ENCODE measurements around the gene PREX1.

Gene PREX1

DNA sequence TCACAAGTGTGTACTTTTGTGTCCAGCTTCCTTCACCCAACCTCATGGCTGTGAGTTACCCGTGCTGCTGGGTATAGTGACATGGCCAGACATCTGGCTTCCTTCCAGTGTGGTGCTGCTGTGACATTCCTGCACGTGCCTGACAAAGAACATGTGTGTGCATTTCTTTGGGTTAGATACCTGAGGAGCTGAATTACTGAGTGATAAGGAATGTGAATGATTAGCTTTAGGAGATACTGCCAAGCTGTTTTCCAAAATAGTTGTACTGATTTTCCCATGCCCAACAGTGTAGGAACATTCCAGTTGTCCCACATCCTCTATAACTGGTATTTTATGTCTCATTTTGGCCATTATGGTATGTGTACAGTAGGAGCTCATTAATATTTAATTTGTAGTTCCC, 132.5 kb downstream of the PREX1 start:
- H3K4me1 Mint-ChIP-seq (ENCODE audit: low read depth) = peaks cover 26% of the 10 kb centered on the region
- peaks cover 67% of the 10 kb centered on the region for H3K36me3 Mint-ChIP-seq (ENCODE audit: low read depth)
- H3K27ac Mint-ChIP-seq = no peak overlapping the region

DNA sequence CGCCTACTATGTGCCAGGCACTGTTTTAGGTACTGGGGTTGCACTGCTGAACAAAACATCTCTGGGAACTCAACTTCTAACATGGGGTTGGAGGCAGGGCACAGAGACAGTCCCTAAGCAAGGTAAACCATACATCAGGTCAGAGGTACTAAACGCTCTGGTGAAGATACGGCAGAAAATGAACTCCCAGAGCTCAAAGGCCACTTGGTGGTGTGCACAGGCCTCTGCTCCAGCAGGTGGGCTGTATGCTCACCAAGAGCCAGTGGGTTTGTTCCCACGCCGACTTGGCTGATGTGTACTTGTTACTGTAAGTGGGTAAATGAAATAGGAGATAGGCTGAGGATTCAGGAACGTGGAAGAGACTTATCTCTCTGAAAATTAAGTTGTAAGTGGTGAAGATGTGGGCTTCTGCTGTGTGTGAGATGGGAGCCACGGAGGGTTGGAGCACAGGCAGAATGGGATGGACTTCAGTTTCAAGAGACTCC, 133.4 kb downstream of the PREX1 start:
- Mint-ChIP-seq H3K27ac (peak overlapping the region; percentile 53), H3K4me1 (ENCODE audit: low read depth) (peaks cover 28% of the 10 kb centered on the region), H3K36me3 (ENCODE audit: low read depth) (peaks cover 66% of the 10 kb centered on the region), H3K27me3 (no peaks in the 10 kb centered on the region), H3K4me3 (no peak overlapping the region), H3K9me3 (no peaks in the 10 kb centered on the region)

More for the DNA sequence above, 132.5 kb downstream of the PREX1 start:
- no peaks in the 10 kb centered on the region for H3K9me3 Mint-ChIP-seq
- H3K27me3 Mint-ChIP-seq = no peaks in the 10 kb centered on the region
- H3K4me3 Mint-ChIP-seq = no peak overlapping the region

DNA sequence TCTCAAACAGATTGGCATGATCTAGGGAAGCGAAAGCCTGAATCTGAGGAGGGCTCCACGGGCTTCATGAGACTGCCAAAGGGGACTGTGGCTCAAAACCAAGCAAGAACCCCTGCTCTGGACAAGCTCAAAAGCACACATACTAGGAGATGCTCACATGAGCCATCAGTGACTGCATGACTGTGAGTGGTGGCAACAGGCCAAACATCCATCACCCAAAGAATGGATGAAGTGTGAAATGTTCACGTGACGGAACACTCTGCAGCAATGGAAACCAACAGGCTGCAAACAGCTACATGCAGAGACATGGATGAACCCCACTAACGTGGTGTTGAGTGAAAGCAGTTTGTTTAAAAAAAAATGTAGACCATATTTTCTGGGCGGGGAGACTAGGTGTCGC, 136.3 kb downstream of the PREX1 start:
- Mint-ChIP-seq H3K36me3 (ENCODE audit: low read depth) (peaks cover 63% of the 10 kb centered on the region), H3K4me1 (ENCODE audit: low read depth) (peaks cover 18% of the 10 kb centered on the region)

DNA sequence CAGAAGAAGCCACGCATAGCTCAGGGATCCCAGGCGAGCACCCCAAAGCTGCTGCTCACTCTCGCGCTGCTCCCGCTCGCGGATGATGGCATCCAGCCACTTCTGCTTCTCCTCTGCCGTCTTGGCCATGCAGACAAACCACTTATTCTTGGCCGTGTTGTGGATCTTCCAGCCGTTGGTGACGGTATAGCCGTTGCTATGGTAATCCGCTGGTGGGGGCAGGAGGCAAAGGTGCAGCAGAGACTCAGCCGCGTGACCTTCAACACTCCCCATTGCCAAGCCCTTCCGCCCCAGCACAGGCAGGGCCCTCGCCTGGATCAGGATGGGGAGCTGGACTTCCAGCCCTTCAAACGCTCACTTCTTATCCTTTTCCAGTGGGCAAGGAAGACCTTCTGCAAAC, 136.9 kb downstream of the PREX1 start:
- H3K9me3 Mint-ChIP-seq = no peaks in the 10 kb centered on the region
- H3K4me1 Mint-ChIP-seq (ENCODE audit: low read depth) = peaks cover 18% of the 10 kb centered on the region
- H3K4me3 Mint-ChIP-seq = no peak overlapping the region
- no peak overlapping the region for H3K27ac Mint-ChIP-seq
- H3K27me3 Mint-ChIP-seq = no peaks in the 10 kb centered on the region
- peaks cover 60% of the 10 kb centered on the region for H3K36me3 Mint-ChIP-seq (ENCODE audit: low read depth)

More for the DNA sequence above, 136.3 kb downstream of the PREX1 start:
- Mint-ChIP-seq H3K27me3 (no peaks in the 10 kb centered on the region), H3K4me3 (no peak overlapping the region), H3K9me3 (no peaks in the 10 kb centered on the region), H3K27ac (no peak overlapping the region)

DNA sequence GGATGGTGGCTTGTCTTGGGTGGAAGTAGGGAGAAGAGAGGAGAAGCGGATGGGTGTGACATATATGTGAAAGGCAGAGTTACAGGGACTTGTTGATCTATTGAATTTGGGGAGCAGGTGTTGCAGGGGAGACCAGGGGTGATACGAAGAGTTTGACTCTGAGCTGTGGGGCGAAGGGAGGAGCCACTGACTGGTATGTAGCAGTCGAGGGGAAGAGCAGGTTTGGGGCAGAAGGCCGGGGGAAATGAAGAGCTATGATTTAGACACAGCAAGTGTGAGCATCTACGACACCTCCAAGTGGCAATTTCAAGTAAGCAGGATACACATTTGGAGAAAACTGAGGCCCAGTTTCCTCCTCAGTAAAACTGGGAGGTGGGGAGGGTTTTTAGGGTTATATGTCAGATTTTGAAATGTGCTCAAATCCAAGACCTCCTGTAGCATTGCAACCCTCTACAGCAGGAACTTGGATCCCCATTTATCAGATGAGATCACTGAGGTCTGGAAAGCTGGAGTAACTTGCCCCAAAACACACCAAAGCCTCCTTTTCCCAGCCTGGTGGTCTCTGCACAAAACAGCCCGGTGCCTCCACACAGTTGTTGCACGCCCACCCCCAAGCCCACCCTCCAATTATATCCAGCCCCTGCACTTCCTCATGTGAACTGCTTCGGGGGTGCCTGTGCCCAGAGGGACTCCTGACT, 137.8 kb downstream of the PREX1 start:
- H3K36me3 Mint-ChIP-seq (ENCODE audit: low read depth) = peaks cover 61% of the 10 kb centered on the region
- no peaks in the 10 kb centered on the region for H3K27me3 Mint-ChIP-seq
- H3K9me3 Mint-ChIP-seq = no peaks in the 10 kb centered on the region
- H3K27ac Mint-ChIP-seq = peak overlapping the region; percentile 0
- peaks cover 23% of the 10 kb centered on the region for H3K4me1 Mint-ChIP-seq (ENCODE audit: low read depth)
- H3K4me3 Mint-ChIP-seq = no peak overlapping the region

DNA sequence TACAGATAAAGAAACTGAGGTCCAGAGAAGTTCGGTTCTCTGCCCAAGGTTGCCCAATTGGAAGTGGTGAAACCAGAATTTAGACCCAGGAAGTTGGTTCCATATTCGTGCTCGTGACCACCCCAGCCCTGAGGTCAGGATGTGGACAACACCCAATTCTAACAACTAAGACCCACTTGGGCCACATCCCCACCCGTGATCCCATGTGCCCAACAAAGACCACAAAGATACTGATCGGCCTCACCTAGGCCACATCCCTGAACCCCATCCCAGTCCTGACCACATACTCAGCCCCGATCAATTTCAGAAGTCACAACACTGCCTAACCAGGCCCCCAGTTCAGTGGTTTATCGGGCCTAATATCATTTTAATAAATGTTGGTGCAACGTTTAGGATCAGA, 138.4 kb downstream of the PREX1 start:
- peaks cover 27% of the 10 kb centered on the region for H3K4me1 Mint-ChIP-seq (ENCODE audit: low read depth)
- H3K4me3 Mint-ChIP-seq = no peak overlapping the region
- no peak overlapping the region for H3K27ac Mint-ChIP-seq

DNA sequence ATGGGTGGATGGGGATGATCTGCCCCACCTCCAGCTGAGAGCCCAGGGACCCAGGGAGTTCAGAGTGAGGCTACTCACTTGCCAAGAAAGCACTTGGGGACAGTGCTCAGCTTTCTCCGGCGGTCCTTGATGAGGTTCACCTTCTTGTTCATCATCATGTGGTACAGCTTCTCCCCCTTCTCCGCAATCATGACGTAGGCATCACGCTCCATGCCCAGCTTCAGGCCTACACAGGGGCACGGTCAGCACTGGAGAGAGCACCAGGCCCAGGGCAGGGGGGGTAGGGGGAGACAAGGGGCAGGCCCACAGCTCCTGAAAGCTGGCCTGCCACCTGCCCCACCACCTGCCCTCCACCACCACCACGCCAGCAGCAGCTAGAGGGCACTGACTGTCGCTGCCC, 139.2 kb downstream of the PREX1 start:
- peaks cover 27% of the 10 kb centered on the region for H3K4me1 Mint-ChIP-seq (ENCODE audit: low read depth)
- no peak overlapping the region for H3K4me3 Mint-ChIP-seq

More for the DNA sequence above, 138.4 kb downstream of the PREX1 start:
- Mint-ChIP-seq H3K27me3 (no peaks in the 10 kb centered on the region), H3K36me3 (ENCODE audit: low read depth) (peaks cover 61% of the 10 kb centered on the region), H3K9me3 (no peaks in the 10 kb centered on the region)

DNA sequence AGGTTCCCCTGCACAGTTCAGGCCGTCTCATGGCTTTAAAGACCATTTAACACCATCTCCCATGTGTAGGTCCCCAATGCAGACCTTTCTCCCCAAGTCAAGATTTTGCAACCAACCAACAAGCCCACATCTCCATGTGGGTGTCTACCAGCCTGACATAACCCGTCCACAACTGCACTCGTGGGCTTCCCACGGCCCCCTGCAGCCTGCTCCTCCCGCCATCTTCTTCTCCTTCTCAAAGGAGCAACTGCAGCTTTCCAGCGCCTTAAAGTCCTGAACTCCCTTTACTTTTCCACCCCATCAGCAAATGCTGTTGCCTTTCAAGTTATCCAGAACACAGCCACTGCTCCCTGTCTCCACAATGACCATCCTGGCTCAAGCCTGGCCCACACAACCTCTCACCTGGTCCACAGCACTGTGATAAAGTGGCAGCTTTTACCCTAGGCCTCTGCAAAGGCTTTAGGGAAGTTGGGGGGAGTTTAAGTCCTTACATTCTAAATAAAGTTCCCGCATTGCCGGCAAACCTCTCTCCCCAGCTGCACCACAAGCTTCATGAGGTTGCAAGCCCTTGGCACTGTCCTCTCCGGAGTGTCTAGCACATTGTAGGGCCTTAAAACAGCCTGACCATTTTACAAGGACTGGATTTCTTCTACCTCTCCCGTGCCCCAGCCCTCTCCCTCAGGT, 140.5 kb downstream of the PREX1 start:
- Mint-ChIP-seq H3K36me3 (ENCODE audit: low read depth) (peaks cover 61% of the 10 kb centered on the region), H3K27me3 (no peaks in the 10 kb centered on the region), H3K4me3 (no peak overlapping the region), H3K27ac (peak overlapping the region; percentile 32), H3K9me3 (no peaks in the 10 kb centered on the region), H3K4me1 (ENCODE audit: low read depth) (peaks cover 27% of the 10 kb centered on the region)

More for the DNA sequence above, 139.2 kb downstream of the PREX1 start:
- Mint-ChIP-seq H3K9me3 (no peaks in the 10 kb centered on the region), H3K36me3 (ENCODE audit: low read depth) (peaks cover 61% of the 10 kb centered on the region), H3K27ac (no peak overlapping the region), H3K27me3 (no peaks in the 10 kb centered on the region)

DNA sequence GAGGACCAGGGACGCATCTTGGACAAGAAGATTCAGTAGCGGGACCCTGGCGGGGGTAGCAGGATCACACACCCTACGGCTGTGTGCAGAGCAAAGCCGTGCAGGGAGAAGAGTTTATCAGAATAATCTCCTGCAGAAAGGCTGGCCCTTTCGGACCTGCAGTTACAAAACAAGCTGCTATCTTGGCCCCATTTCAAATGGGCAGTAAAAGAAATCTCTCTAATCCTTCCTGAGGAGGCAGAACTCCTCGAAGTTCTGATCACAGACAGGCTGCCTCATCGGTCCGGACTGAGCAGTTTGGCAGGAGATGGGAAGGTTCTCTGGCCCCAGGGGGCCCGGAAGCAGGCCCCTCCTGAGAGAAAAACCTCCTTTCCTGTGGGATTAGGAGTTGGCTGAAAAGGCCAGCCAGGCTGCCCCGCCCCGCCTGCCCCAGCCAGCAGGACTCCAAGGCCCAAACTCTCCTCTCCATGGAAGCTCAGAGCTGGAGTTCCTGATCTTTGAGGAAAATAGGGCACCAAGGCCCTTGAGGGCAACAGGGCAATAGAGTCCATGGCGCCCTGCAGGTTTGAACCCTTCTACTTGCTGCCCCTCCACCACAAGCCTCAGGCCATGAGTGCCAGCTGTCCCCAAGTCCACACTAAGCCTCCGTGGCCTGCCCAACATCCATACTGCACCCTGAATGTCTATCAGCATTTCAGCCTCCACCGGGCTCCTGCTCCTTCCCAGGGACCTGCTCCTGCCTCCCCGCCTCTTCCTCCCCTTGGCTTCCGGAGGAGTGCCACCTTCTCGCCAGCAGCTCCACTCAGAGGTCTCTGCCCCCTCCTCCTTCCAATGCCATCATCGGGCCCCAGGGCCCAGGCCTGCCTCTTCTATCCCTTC, 141.3 kb downstream of the PREX1 start:
- H3K36me3 Mint-ChIP-seq (ENCODE audit: low read depth) = peaks cover 56% of the 10 kb centered on the region
- peak overlapping the region; percentile 71 for H3K27ac Mint-ChIP-seq
- no peaks in the 10 kb centered on the region for H3K27me3 Mint-ChIP-seq
- no peaks in the 10 kb centered on the region for H3K9me3 Mint-ChIP-seq
- peaks cover 27% of the 10 kb centered on the region for H3K4me1 Mint-ChIP-seq (ENCODE audit: low read depth)
- no peak overlapping the region for H3K4me3 Mint-ChIP-seq

DNA sequence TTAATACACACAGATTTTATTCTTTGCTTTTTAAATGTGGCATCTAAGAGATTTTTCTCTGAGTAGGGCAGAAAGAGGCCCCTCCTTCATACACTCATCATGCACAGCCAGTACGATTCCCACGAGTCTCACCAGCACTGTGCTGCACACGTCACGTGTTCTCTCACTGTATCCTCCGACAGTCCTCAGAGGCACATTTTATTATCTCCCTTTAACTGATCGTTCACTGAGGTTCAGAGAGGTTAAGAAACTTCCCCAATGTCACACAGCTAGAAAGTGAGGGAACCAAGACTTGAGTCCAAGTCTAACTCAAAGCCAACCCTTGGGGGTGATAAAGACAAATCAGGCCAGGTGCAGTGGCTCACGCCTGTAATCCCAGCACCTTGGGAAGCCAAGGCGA, 142.5 kb downstream of the PREX1 start:
- peaks cover 27% of the 10 kb centered on the region for H3K4me1 Mint-ChIP-seq (ENCODE audit: low read depth)
- peaks cover 49% of the 10 kb centered on the region for H3K36me3 Mint-ChIP-seq (ENCODE audit: low read depth)
- no peaks in the 10 kb centered on the region for H3K9me3 Mint-ChIP-seq
- H3K27ac Mint-ChIP-seq = peak overlapping the region; percentile 67
- no peak overlapping the region for H3K4me3 Mint-ChIP-seq
- H3K27me3 Mint-ChIP-seq = no peaks in the 10 kb centered on the region

DNA sequence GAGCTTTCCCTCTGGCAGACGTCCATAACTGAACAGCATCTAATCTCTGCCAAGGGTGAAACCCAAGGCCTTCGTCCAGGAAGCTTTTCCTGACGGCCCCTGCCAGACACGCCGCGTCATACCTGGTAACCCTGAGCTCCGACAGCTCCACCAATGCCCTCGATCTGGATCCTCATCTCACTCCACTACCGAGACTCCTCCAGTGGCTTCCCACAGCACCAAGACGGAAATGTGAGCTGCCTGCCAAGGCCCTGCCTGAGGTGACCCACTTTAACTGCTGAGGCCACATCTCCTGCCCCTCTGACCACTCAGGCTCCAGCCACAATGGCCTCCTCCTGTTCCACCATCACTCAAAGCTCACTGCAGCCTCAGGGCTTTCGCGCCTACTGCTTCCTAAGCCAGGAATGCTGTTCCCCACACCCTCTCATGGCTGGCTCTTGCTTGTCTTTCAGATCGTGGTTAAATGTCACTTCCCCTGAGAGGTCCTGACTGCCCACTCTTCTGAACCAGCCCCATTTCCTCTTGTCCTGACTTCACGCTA, 143.2 kb downstream of the PREX1 start:
- H3K4me3 Mint-ChIP-seq = no peak overlapping the region
- peaks cover 44% of the 10 kb centered on the region for H3K36me3 Mint-ChIP-seq (ENCODE audit: low read depth)
- H3K27ac Mint-ChIP-seq = peak overlapping the region; percentile 67
- H3K4me1 Mint-ChIP-seq (ENCODE audit: low read depth) = peaks cover 20% of the 10 kb centered on the region
- no peaks in the 10 kb centered on the region for H3K9me3 Mint-ChIP-seq
- H3K27me3 Mint-ChIP-seq = no peaks in the 10 kb centered on the region

DNA sequence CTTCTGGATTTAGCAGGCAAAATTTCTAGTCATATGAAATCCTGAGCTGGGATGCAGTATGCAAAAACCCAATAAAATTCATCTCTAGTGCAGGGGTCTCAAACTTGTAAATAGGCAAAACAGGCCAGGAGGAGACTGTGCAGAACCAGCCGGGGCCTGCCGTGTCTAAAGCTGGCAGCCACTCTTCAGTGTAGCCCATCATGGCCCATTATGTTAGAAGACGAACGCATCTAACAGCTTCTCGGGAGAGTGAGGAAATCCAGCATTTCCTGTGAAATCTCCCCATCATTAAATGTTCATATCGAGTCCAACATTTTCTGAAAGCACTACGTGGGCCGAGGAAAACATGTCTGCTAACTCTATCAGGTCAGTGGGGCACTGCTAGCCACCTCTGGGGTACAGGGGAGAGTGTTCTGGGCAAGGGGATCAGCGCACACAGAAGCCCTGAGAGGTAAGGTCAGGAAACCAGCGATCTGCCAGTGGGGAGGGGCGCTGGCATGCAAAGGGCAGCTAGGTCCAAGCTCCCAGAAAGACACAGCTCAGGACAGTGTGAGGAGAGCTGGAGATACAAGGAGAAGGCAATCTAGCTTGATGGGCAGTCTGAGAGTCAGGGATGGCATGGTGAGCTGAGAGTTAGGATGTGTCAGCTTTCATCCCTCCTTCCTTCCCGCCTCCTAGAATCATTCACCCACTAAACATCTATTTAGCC, 144.2 kb downstream of the PREX1 start:
- peaks cover 13% of the 10 kb centered on the region for H3K4me1 Mint-ChIP-seq (ENCODE audit: low read depth)
- no peaks in the 10 kb centered on the region for H3K27me3 Mint-ChIP-seq
- no peak overlapping the region for H3K27ac Mint-ChIP-seq
- no peak overlapping the region for H3K4me3 Mint-ChIP-seq
- H3K9me3 Mint-ChIP-seq = no peaks in the 10 kb centered on the region
- peaks cover 46% of the 10 kb centered on the region for H3K36me3 Mint-ChIP-seq (ENCODE audit: low read depth)

DNA sequence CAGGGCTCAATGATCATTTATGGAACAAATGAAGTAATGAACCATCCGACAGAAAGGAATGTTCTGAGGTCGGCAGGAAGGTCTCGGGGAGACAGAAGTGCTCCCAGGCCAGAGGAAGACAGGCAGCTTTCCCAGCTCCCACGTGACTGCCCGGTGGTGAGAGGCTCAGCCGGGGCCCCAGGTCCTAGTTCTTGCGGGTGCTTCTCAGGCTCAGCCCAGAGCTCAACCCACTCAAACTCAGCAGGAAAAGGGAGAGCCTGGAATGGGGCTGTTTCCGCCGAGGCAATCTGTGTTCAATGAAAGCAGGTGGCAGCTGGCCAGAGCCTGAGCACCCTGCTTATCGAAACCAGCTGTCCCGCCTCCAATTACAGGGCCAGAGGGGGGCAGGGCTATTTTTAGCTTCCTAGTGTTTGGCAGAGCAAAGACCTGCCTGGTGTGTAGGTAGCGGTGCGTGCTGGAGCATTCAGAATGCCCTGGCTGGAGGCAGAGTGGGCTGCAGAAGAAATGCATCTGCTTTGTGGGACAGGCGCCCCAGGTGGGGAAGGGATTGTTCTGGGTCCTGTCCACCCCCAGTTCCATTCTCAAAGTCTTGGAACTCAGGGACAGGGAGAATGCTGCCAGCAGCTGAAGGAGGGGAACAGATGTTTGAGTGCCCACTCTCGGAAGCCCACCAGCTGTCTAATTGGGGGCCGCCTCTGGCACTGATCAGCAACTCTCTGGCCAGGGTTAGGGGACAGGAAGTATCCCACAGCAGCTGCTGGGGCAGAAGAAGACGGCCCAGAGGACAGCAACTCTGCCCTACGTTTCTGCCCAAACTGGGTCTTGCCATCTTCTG, 145.1 kb downstream of the PREX1 start:
- H3K36me3 Mint-ChIP-seq (ENCODE audit: low read depth) = peaks cover 44% of the 10 kb centered on the region
- no peak overlapping the region for H3K4me3 Mint-ChIP-seq
- peaks cover 9% of the 10 kb centered on the region for H3K4me1 Mint-ChIP-seq (ENCODE audit: low read depth)
- H3K27ac Mint-ChIP-seq = no peak overlapping the region
- no peaks in the 10 kb centered on the region for H3K9me3 Mint-ChIP-seq
- H3K27me3 Mint-ChIP-seq = no peaks in the 10 kb centered on the region

All from stimulated activated naive CD8-positive, alpha-beta T cell treated with anti-CD3 and anti-CD28 coated beads, Interleukin-15, Interleukin-2, amounts not matched to agents 100 ng/mL and 50 ng/mL, for 24 hours (primary cell).